Stimulated activated CD8-positive, alpha-beta memory T cell treated with anti-CD3 and anti-CD28 coated beads, Interleukin-7, amount 100 ng/mL, for 48 hours (primary cell): ENCODE measurements around the gene TTC13.

Experiments used
- DNase-seq, 2 donors: peaks; one replicate each; pipeline ENCODE4 v3.0.0-alpha.2; 2020; ENCODE audit warnings: low read depth in 1 of 2; ENCODE audit errors: extremely low read depth in 1 of 2

Gene TTC13

GRCh38 chr1:230857822-230858221, 120.8 kb downstream of the TTC13 start:
- DNase-seq = no peak

GRCh38 chr1:230857077-230857476, 121.6 kb downstream of the TTC13 start:
- no peak for DNase-seq
